Measurements from ENCODE around the gene C1QTNF6.

DNA sequence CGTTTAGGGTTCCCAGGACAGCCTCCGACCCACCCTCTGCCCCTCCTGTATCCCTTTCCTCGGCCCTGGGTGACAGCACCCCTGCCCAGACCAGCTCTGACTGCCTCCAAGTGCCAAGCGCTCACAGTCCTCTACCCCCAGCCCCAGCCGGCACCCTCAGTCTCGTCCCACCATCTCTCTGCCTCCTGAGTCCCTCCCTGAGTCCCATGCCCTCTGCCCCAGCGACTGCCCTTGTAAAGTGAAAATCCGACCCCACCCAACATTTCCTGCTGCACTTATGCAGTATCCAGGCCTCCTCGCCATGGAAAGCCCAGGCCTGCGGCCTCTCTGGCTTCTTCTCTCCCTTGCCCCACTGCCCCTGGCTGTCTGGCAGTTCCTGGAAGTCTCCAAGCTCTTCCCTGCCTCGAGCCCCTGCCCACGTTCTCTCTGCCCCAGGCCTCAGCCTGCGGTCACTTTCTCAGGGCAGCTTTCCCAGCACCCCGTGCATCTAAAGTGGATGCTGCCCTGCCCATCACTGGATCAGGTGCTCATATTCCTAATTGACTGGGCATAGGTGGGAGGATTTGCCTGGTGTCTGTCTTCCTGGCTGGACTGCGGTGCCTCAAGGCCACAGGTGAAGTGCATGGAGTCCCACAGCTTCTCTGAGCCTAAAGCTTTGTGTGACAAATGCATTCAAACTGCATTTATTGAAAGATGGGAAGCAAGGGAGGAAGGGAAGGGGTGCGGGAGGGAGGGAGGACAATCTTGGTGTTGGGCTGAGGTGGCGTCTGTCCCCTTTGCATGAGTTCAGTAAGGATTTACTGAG lies 20.7 kb downstream of the C1QTNF6 start:
- no peak for TF ChIP-seq CTCF (IDR thresholded peaks at IDR 0.05; ENCODE audit: low read depth, low read length, missing input control)
- TF ChIP-seq GABPA (IDR thresholded peaks at IDR 0.05 in 1 of 2, conservative IDR thresholded peaks at IDR 0.05 in 1 of 2), result no peak
- TF ChIP-seq EGR1 (IDR thresholded peaks at IDR 0.05; ENCODE audit: low read depth in 2 of 2), result no peak
- no peak for TF ChIP-seq NR2F2 (IDR thresholded peaks at IDR 0.05)
- TF ChIP-seq YY1 (IDR thresholded peaks at IDR 0.05), result no peak
- no peak for TF ChIP-seq REST (IDR thresholded peaks at IDR 0.05)
- no peak for TF ChIP-seq RXRA (IDR thresholded peaks at IDR 0.05)
- TF ChIP-seq TAF1 (conservative IDR thresholded peaks at IDR 0.05), result no peak
- no peak for TF ChIP-seq SP1 (IDR thresholded peaks at IDR 0.05)
- no peak for TF ChIP-seq MAX (IDR thresholded peaks at IDR 0.05)
